HG02943 (cell line): ENCODE measurements around the gene CLGN.
A peak's percentile ranks its signal among the peaks of the same experiment; 100 is the strongest.

ENCODE experiments used
- ATAC-seq: cut with Tn5 transposase; IDR thresholded peaks from one replicate; pipeline ENCODE4 v1.9.1; 2021; ENCODE audit warnings: mild to moderate bottlenecking, low read depth, moderate library complexity; ENCODE audit not compliant: unreplicated experiment

CLGN gene

GRCh38 chr4:140382732-140383131 is 44.7 kb downstream of the CLGN start:
- no peak for ATAC-seq

- ATAC-seq: no peak
Measured at GRCh38 chr4:140374130-140374477, 53.3 kb downstream of the CLGN start.

GRCh38 chr4:140373328-140374129 is 53.9 kb downstream of the CLGN start, which contains the start of gene SCOC:
TSS of gene SCOC (plus strand) at chr4:140373646. CDS start at chr4:140379171, 5,525 bp downstream.
- peak; percentile 95 for ATAC-seq

- peak; percentile 58 for ATAC-seq
Measured at GRCh38 chr4:140372751-140373327, 54.6 kb downstream of the CLGN start.

GRCh38 chr4:140368686-140369085 is 58.8 kb downstream of the CLGN start:
- ATAC-seq: no peak

GRCh38 chr4:140367738-140368137 is 59.7 kb downstream of the CLGN start:
- ATAC-seq: no peak

- ATAC-seq: no peak
Measured at GRCh38 chr4:140363558-140363957, 63.9 kb downstream of the CLGN start.

GRCh38 chr4:140363051-140363450 is 64.4 kb downstream of the CLGN start:
- ATAC-seq: no peak

GRCh38 chr4:140361099-140361498 is 66.3 kb downstream of the CLGN start:
- no peak for ATAC-seq

- peak; percentile 95 for ATAC-seq
Measured at GRCh38 chr4:140359562-140360427, 67.7 kb downstream of the CLGN start.

- ATAC-seq: no peak
Measured at GRCh38 chr4:140358281-140358680, 69.2 kb downstream of the CLGN start.

GRCh38 chr4:140357868-140358267 is 69.6 kb downstream of the CLGN start:
- no peak for ATAC-seq

- ATAC-seq: no peak
Measured at GRCh38 chr4:140355288-140355687, 72.2 kb downstream of the CLGN start.

GRCh38 chr4:140353786-140354185 is 73.7 kb downstream of the CLGN start:
- ATAC-seq: no peak

- no peak for ATAC-seq
Measured at GRCh38 chr4:140351093-140352075, 76.1 kb downstream of the CLGN start.

- ATAC-seq: no peak
Measured at GRCh38 chr4:140349816-140350215, 77.6 kb downstream of the CLGN start.

GRCh38 chr4:140346136-140346535 is 81.3 kb downstream of the CLGN start:
- no peak for ATAC-seq

- ATAC-seq: no peak
Measured at GRCh38 chr4:140344621-140345020, 82.8 kb downstream of the CLGN start.

GRCh38 chr4:140344101-140344500 is 83.3 kb downstream of the CLGN start:
- ATAC-seq: no peak

GRCh38 chr4:140343303-140343702 is 84.1 kb downstream of the CLGN start:
- ATAC-seq: peak; percentile 87
